ENCODE data around the gene CCDC24.

The CCDC24 gene

GRCh38 chr1:43991476-43992231 lies at the start of gene CCDC24:
TSS of gene CCDC24 (plus strand) at chr1:43991599. CDS start at chr1:43991879, 280 bp downstream.
- peak; percentile 50 for DNase-seq (ENCODE audit: low read depth)

- no peak for DNase-seq (ENCODE audit: low read depth)
Observed at GRCh38 chr1:43942411-43942810, 49.0 kb upstream of the CCDC24 start.

- no peak for DNase-seq (ENCODE audit: low read depth)
Observed at GRCh38 chr1:43944860-43945259, 46.5 kb upstream of the CCDC24 start.

- DNase-seq (ENCODE audit: low read depth): no peak
Observed at GRCh38 chr1:43945674-43946235, 45.6 kb upstream of the CCDC24 start.

- peak; percentile 88 for DNase-seq (ENCODE audit: low read depth)
Observed at GRCh38 chr1:43946236-43947060, 45.0 kb upstream of the CCDC24 start, which contains the start of gene IPO13. TSS of gene IPO13 (plus strand) at chr1:43946950. CDS start at chr1:43947601, 651 bp downstream.

- DNase-seq (ENCODE audit: low read depth): no peak
Observed at GRCh38 chr1:43947061-43947873, 44.1 kb upstream of the CCDC24 start.

- no peak for DNase-seq (ENCODE audit: low read depth)
Observed at GRCh38 chr1:43947874-43948437, 43.4 kb upstream of the CCDC24 start.

- DNase-seq (ENCODE audit: low read depth): no peak
Observed at GRCh38 chr1:43949678-43950077, 41.7 kb upstream of the CCDC24 start.

GRCh38 chr1:43951021-43951985 lies 40.1 kb upstream of the CCDC24 start:
- DNase-seq (ENCODE audit: low read depth): no peak

- DNase-seq (ENCODE audit: low read depth): no peak
Observed at GRCh38 chr1:43952731-43953346, 38.6 kb upstream of the CCDC24 start.

GRCh38 chr1:43953361-43953760 lies 38.0 kb upstream of the CCDC24 start:
- DNase-seq (ENCODE audit: low read depth): no peak

GRCh38 chr1:43954036-43954435 lies 37.4 kb upstream of the CCDC24 start:
- no peak for DNase-seq (ENCODE audit: low read depth)

GRCh38 chr1:43956234-43956633 lies 35.2 kb upstream of the CCDC24 start:
- DNase-seq (ENCODE audit: low read depth): no peak

- DNase-seq (ENCODE audit: low read depth): no peak
Observed at GRCh38 chr1:43957407-43958040, 33.9 kb upstream of the CCDC24 start.

- DNase-seq (ENCODE audit: low read depth): no peak
Observed at GRCh38 chr1:43958351-43959255, 32.8 kb upstream of the CCDC24 start.

- DNase-seq (ENCODE audit: low read depth): no peak
Observed at GRCh38 chr1:43960798-43961197, 30.6 kb upstream of the CCDC24 start.

GRCh38 chr1:43961692-43962091 lies 29.7 kb upstream of the CCDC24 start:
- DNase-seq (ENCODE audit: low read depth): no peak

- no peak for DNase-seq (ENCODE audit: low read depth)
Observed at GRCh38 chr1:43962324-43962723, 29.1 kb upstream of the CCDC24 start.
